Neural progenitor cell (in vitro differentiated cells): ENCODE measurements around the gene BLTP2.

Source experiments
- CTCF ChIP-seq: fragments of 200-600 bp; sonication (generic); IDR thresholded peaks from 2 replicates; pipeline ENCODE4 v1.5.1; 2017; ENCODE audit warnings: antibody characterized with exemption, mild to moderate bottlenecking
- EZH2phosphoT487 ChIP-seq: fragments of 200-600 bp; sonication (generic); IDR thresholded peaks from 2 replicates; pipeline ENCODE4 v1.6.1; 2017; ENCODE audit warnings: antibody characterized with exemption

- no peak for TF ChIP-seq CTCF
- no peak for TF ChIP-seq EZH2phosphoT487
Observed at GRCh38 chr17:28648698-28649097, 3.7 kb upstream of the BLTP2 start.
